Measurements from ENCODE around the gene LKAAEAR1. TPM values are rescaled to one million over a fixed set of nuclear protein-coding genes. Genes with fewer than 3 reads are reported as not detected.

The LKAAEAR1 gene
- total and polyA plus RNA-seq, 2 of the 13 experiments (the other 11 are each of a cell fraction or from before 2014, with no cell fraction given): not detected

DNA sequence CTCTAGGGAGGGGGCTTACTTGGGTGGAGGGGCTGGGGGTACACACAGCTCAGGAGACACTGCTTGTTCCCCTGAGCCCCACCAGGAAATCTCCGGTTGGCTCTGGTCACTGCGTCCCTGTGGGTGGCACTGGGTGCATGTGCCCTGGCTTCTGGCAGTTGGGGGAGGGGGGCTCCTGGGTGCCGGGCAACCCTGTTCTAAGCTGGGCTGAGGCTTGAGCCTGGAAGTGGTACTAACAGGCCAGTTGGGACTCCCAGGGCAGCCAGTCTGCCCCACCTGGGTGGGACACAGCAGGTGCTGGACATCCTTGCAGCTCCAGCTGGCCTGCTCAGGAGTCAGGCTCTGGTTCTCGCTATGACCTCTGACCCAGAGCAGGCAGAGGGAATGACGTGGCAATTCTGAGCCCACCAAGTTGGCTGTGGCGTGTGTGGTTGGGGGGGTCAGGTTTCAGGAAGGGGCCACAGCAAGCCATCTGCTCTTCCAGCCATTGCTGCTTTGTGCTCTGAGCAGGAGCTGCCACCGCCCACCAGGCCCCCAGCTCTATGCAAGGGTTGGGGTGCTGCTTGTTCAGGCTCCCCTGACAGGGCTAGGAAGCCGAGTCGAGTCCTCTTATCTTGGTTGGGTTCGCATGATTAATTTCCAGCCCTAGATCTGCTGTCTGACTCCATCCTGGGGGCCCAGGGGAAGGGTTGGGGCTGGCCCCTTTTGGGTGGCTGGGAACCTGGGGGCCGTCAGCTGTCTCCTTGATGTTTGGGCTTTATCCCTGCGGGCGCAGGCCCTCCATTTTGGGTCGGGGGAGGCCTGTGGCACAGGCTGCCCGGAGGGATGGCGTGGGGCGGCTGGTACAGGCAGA lies 47.6 kb downstream of the LKAAEAR1 start (continued):
- no peak for TF ChIP-seq MZF1 (CRISPR knock-in tag; IDR thresholded peaks at IDR 0.05; ENCODE audit: borderline replicate concordance)
- peak; percentile 20; the same call in 1 of the 2 replicates for TF ChIP-seq TARDBP (CRISPR knock-in tag; IDR thresholded peaks at IDR 0.05)
- peak; percentile 32; the same call in 1 of the 2 replicates for TF ChIP-seq ZGPAT (CRISPR knock-in tag; IDR thresholded peaks at IDR 0.05)
- no peak for TF ChIP-seq ZNF292 (CRISPR knock-in tag; IDR thresholded peaks at IDR 0.05; ENCODE audit: borderline replicate concordance, low read depth)
- 0 out of 2 replicates have a peak, but pooled peaks have one; percentile 63 for TF ChIP-seq ELF4 (CRISPR knock-in tag; IDR thresholded peaks at IDR 0.05; ENCODE audit: borderline replicate concordance)
- peak; percentile 1; the same call in 1 of the 2 replicates for TF ChIP-seq ZNF121 (CRISPR knock-in tag; IDR thresholded peaks at IDR 0.05)
- TF ChIP-seq, protein P1, sequence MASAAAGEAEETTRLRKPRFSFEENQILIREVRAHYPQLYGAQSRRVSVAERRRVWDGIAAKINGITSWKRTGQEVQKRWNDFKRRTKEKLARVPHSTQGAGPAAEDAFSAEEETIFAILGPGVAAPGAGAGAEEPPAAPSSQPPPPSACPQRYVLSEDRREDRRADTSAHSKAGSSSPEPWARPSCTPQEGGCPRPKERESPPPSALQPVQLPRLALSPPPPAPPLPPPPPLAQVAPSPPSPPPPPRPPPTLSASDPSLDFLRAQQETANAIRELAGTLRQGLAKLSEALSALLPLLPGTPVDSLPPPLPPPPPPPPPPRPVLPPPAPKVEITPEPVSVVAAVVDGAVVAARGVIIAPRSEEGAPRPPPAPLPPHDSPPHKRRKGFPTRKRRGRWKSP (CRISPR knock-in tag; IDR thresholded peaks at IDR 0.05): peak; percentile 13; the same call in 1 of the 2 replicates
- TF ChIP-seq MAFK (conservative IDR thresholded peaks at IDR 0.05 in 1 of 2, IDR thresholded peaks at IDR 0.05 in 1 of 2; ENCODE audit: low read length in 2 of 2): peak; percentile 30 to 45; a peak in 1 of 4 replicates
- no peak for TF ChIP-seq BRF2 (CRISPR knock-in tag; IDR thresholded peaks at IDR 0.05)
- TF ChIP-seq HCFC1 (IDR thresholded peaks at IDR 0.05; ENCODE audit: low read depth, low read length): no peak
- peak; percentile 30; the same call in 1 of the 2 replicates for TF ChIP-seq PITX1 (CRISPR knock-in tag; IDR thresholded peaks at IDR 0.05)
- TF ChIP-seq ZNF180 (CRISPR knock-in tag; IDR thresholded peaks at IDR 0.05; ENCODE audit: borderline replicate concordance, low read depth): no peak; the same call in 1 of the 2 replicates
- 0 out of 2 replicates have a peak, but pooled peaks have one; percentile 58 for TF ChIP-seq ZFP36L1 (CRISPR knock-in tag; IDR thresholded peaks at IDR 0.05)
- TF ChIP-seq ZNF562 (CRISPR knock-in tag; IDR thresholded peaks at IDR 0.05; ENCODE audit: borderline replicate concordance): no peak
- TF ChIP-seq ZKSCAN1 (IDR thresholded peaks at IDR 0.05; ENCODE audit: low read length): no peak
- no peak for TF ChIP-seq FOXA1 (IDR thresholded peaks at IDR 0.05)
- TF ChIP-seq FOXA1 (CRISPR knock-in tag; IDR thresholded peaks at IDR 0.05): peak; percentile 13; the same call in 1 of the 2 replicates
- no peak for TF ChIP-seq BRCA1 (CRISPR knock-in tag; IDR thresholded peaks at IDR 0.05)
- no peak for TF ChIP-seq SRSF9 (IDR thresholded peaks at IDR 0.05; ENCODE audit: borderline replicate concordance, insufficient read depth, low read depth, low read length, poor library complexity, severe bottlenecking)
- TF ChIP-seq MATR3 (CRISPR knock-in tag; IDR thresholded peaks at IDR 0.05): no peak; the same call in 1 of the 2 replicates
- no peak for TF ChIP-seq ZBTB20 (CRISPR knock-in tag; IDR thresholded peaks at IDR 0.05; ENCODE audit: borderline replicate concordance, low read depth)
- TF ChIP-seq ZUFSP (CRISPR knock-in tag; IDR thresholded peaks at IDR 0.05; ENCODE audit: borderline replicate concordance): no peak
- TF ChIP-seq PCBP1 (IDR thresholded peaks at IDR 0.05; ENCODE audit: borderline replicate concordance, low read depth, low read length): peak; percentile 55; the same call in 1 of the 2 replicates

All from HepG2 (cell line).